ENCODE data around the gene POLA2.

POLA2 gene

GRCh38 chr11:65334696-65335295, 73.0 kb downstream of the POLA2 start:
- no peak for DNase-seq (ENCODE audit: low read depth)

GRCh38 chr11:65338676-65339075, 76.9 kb downstream of the POLA2 start:
- DNase-seq (ENCODE audit: low read depth): no peak

- no peak for DNase-seq (ENCODE audit: low read depth)
Observed at GRCh38 chr11:65340226-65340625, 78.5 kb downstream of the POLA2 start.

- DNase-seq (ENCODE audit: low read depth): no peak
Observed at GRCh38 chr11:65341856-65342255, 80.1 kb downstream of the POLA2 start.
